SU-DHL-6 (cell line): Measurements from ENCODE around the gene TRIM29.

Source experiments
- H2AFZ ChIP-seq: fragments of 200-600 bp; sonication (generic); 2 replicates; pipeline ENCODE4 v1.6.1; 2014; ENCODE audit warnings: low read depth, mild to moderate bottlenecking, moderate library complexity, mixed read lengths, antibody characterized with exemption, low read length; ENCODE audit not compliant: severe bottlenecking
- H3F3A ChIP-seq: fragments of 200-600 bp; shearing (Covaris generic); 2 replicates; pipeline ENCODE4 v1.6.0; 2016; ENCODE audit warnings: antibody characterized with exemption, mild to moderate bottlenecking; ENCODE audit not compliant: insufficient read depth
- H3K27ac ChIP-seq: fragments of 200-600 bp; sonication (generic); 2 replicates; pipeline ENCODE4 v1.5.1; 2016; ENCODE audit warnings: low read depth, mild to moderate bottlenecking, low read length, moderate library complexity, mixed read lengths
- H3K27me3 ChIP-seq: fragments of 200-600 bp; sonication (generic), shearing (Covaris generic); 2 replicates; pipeline ENCODE4 v1.6.0; 2014; ENCODE audit warnings: mild to moderate bottlenecking, low read length
- H3K36me3 ChIP-seq: fragments of 200-600 bp; sonication (generic); 2 replicates; pipeline ENCODE4 v1.6.1; 2014; ENCODE audit warnings: mild to moderate bottlenecking, low read length, mixed read lengths
- H3K4me2 ChIP-seq: fragments of 300-600, 200-600 bp; shearing (Covaris generic), sonication (generic); 2 replicates; pipeline ENCODE4 v1.6.0; 2014; ENCODE audit warnings: low read length, low read depth, mild to moderate bottlenecking; ENCODE audit not compliant: poor library complexity, severe bottlenecking
- H3K4me3 ChIP-seq: fragments of 200-600 bp; sonication (generic); 2 replicates; pipeline ENCODE4 v1.5.1; 2014; ENCODE audit warnings: antibody characterized with exemption, low read length, mild to moderate bottlenecking, mixed read lengths; ENCODE audit not compliant: insufficient read depth, poor library complexity, severe bottlenecking
- H3K79me2 ChIP-seq: fragments of 200-600 bp; sonication (generic); 2 replicates; pipeline ENCODE4 v1.6.1; 2014; ENCODE audit warnings: mild to moderate bottlenecking, low read length, moderate library complexity; ENCODE audit not compliant: insufficient read depth
- H3K9ac ChIP-seq: fragments of 200-600 bp; sonication (generic); 2 replicates; pipeline ENCODE4 v1.7.0; 2014; ENCODE audit warnings: mild to moderate bottlenecking, low read length
- H3K9me2 ChIP-seq: fragments of 200-600 bp; sonication (generic); replicated peaks from 2 replicates; pipeline ENCODE4 v1.6.1; 2014; ENCODE audit warnings: low read length; ENCODE audit not compliant: insufficient read depth
- H3K9me3 ChIP-seq: fragments of 200-600 bp; sonication (generic); 2 replicates; pipeline ENCODE4 v1.6.1; 2014; ENCODE audit warnings: low read length, mixed read lengths; ENCODE audit not compliant: insufficient read depth
- H4K20me1 ChIP-seq: fragments of 200-600 bp; sonication (generic); 2 replicates; pipeline ENCODE4 v1.6.1; 2014; ENCODE audit warnings: low read depth, mild to moderate bottlenecking, antibody characterized with exemption, low read length, moderate library complexity, mixed read lengths
- EZH2phosphoT487 ChIP-seq: fragments of 200-600 bp; sonication (generic), shearing (Covaris generic); conservative IDR thresholded peaks from 2 replicates; pipeline ENCODE4 v1.6.1; 2018; ENCODE audit warnings: mild to moderate bottlenecking, antibody characterized with exemption, low read length, moderate library complexity, mixed read lengths
- TF ChIP-seq, protein P1 (sequence below): fragments of 200-600 bp; sonication (generic); IDR thresholded peaks from one replicate; pipeline ENCODE4 v1.5.1; 2017; ENCODE audit warnings: antibody characterized with exemption, mild to moderate bottlenecking, low read length, moderate library complexity; ENCODE audit not compliant: insufficient read depth, poor library complexity, severe bottlenecking

The TRIM29 gene

DNA sequence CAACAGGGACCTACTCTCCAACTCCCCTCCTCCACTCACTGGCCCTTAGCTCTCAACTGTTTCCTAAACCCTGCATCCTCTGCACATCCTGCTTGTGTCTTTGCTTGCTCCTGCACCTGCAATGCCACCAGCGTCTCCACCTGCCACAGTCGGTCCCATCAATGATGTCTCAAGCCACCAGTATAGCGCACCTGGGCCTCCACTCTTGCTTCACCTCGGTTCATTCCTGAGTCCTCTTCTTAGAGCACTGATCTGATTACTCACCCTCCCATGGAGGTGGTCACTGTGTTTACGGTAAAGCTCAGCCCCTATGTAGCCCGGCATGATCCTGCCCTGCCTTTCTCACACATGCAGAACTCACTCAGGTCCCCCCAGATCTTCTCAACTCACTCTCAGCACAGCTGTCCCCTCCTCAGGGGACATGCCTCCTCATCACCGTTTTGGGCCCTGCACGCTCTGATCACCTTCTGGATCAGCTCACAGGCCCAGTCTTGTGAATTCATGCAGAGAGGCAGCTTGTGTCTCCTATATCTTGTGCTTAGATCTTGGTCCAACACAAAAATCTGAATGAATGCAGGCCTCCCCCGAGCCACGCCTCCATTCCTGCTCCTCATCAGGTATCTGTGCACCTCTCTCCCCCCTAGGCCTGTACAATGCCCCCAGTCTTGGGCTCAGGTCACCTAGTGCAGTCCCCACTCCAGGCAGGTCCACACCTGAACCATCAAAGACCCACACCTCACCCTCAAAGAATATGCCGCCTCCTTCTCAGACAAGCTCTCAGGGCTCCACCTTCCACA lies 31.4 kb downstream of the TRIM29 start:
- H3K79me2 ChIP-seq = no peaks in the 10 kb centered on the region
- no peaks in the 10 kb centered on the region for H3K9me2 ChIP-seq
- no peak overlapping the region for H3K27ac ChIP-seq
- no peak overlapping the region for H3K9ac ChIP-seq
- H3K4me2 ChIP-seq = no peak overlapping the region
- H2AFZ ChIP-seq = no peak overlapping the region
- no peaks in the 10 kb centered on the region for H3F3A ChIP-seq
- no peak overlapping the region for H3K4me3 ChIP-seq
- peaks cover 5% of the 10 kb centered on the region; the same call in 1 of the 2 replicates for H3K27me3 ChIP-seq
- no peaks in the 10 kb centered on the region for H3K36me3 ChIP-seq
- no peaks in the 10 kb centered on the region for H3K9me3 ChIP-seq
- no peaks in the 10 kb centered on the region for H4K20me1 ChIP-seq
- no peak for TF ChIP-seq EZH2phosphoT487
- TF ChIP-seq, protein P1, sequence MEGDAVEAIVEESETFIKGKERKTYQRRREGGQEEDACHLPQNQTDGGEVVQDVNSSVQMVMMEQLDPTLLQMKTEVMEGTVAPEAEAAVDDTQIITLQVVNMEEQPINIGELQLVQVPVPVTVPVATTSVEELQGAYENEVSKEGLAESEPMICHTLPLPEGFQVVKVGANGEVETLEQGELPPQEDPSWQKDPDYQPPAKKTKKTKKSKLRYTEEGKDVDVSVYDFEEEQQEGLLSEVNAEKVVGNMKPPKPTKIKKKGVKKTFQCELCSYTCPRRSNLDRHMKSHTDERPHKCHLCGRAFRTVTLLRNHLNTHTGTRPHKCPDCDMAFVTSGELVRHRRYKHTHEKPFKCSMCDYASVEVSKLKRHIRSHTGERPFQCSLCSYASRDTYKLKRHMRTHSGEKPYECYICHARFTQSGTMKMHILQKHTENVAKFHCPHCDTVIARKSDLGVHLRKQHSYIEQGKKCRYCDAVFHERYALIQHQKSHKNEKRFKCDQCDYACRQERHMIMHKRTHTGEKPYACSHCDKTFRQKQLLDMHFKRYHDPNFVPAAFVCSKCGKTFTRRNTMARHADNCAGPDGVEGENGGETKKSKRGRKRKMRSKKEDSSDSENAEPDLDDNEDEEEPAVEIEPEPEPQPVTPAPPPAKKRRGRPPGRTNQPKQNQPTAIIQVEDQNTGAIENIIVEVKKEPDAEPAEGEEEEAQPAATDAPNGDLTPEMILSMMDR = no peak

DNA sequence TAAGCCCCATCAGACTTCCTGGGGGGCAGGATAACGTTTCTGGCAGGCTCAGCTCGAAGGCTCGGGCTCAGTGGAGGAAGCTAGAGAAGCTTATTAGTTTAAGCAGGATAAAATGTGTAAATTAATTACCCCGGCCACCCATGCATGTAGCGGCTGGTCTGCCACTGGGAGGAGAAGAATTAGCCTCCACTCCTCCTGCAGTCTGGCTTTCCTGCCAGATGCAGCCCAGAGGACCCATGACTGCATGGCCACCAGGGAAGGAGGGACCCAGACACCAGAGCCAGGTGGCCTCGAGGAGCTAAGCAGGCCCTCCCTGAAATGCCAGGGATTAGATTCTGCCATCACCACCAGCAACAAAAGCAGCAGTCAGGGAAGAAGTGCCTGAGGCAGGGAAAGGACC lies 32.3 kb downstream of the TRIM29 start:
- no peak overlapping the region for H3K4me2 ChIP-seq
- no peak overlapping the region for H3K27ac ChIP-seq
- H3K36me3 ChIP-seq = no peaks in the 10 kb centered on the region
- no peak overlapping the region for H3K4me3 ChIP-seq
- H3K79me2 ChIP-seq = no peaks in the 10 kb centered on the region
- no peaks in the 10 kb centered on the region for H3F3A ChIP-seq
- H3K27me3 ChIP-seq = peaks cover 5% of the 10 kb centered on the region; the same call in 1 of the 2 replicates
- TF ChIP-seq EZH2phosphoT487 = no peak
- TF ChIP-seq, protein P1 = no peak
- H3K9me2 ChIP-seq = no peaks in the 10 kb centered on the region
- H3K9ac ChIP-seq = no peak overlapping the region
- H3K9me3 ChIP-seq = no peaks in the 10 kb centered on the region
- no peak overlapping the region for H2AFZ ChIP-seq
- no peaks in the 10 kb centered on the region for H4K20me1 ChIP-seq

DNA sequence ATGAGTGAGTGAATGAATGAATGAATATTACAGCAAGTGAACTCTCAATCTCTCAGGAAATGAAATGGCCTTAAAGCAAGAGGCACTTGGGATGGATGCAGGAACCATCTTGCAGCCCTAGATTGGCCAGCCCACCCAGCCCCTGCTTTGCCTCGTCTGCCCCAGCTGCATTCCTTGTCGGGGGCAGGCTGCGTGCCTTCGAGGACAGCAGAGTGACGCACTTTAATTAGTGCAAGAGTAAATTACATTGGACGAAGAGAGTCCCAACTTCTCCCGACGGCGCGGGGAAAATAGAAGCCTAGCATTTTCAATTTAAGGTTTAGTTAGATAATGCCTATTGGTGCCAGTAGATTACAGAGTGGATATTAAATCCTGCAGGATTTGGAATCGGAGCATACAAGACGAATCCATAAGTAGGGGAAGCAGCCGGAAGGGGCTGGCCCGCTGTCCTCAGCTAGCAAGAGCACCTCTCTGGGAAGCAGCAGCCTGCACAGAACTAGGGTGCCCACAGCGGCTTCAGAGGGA lies 33.8 kb downstream of the TRIM29 start:
- Histone ChIP-seq H3K4me3 (no peak overlapping the region), H2AFZ (no peak overlapping the region), H3K27me3 (peaks cover 5% of the 10 kb centered on the region; the same call in 1 of the 2 replicates), H3K36me3 (no peaks in the 10 kb centered on the region), H3K27ac (no peak overlapping the region), H3K4me2 (no peak overlapping the region), H3K9me3 (no peaks in the 10 kb centered on the region), H4K20me1 (no peaks in the 10 kb centered on the region), H3K9me2 (no peaks in the 10 kb centered on the region), H3K79me2 (no peaks in the 10 kb centered on the region), H3K9ac (no peak overlapping the region), H3F3A (no peaks in the 10 kb centered on the region)
- TF ChIP-seq, protein P1 = no peak
- TF ChIP-seq EZH2phosphoT487 = no peak
